Glomerular visceral epithelial cell (primary cell): ENCODE data around the gene ICAM5.
"Not testable (repeated sequence)": the region's sequence is repeated elsewhere in the genome, so short reads cannot be mapped to it uniquely, and the experiment has no call there.

Experiments used
- DNase-seq: peaks from one replicate; pipeline ENCODE4 v3.0.0-alpha.2; 2016; ENCODE audit errors: extremely low spot score

ICAM5 gene, protein sequence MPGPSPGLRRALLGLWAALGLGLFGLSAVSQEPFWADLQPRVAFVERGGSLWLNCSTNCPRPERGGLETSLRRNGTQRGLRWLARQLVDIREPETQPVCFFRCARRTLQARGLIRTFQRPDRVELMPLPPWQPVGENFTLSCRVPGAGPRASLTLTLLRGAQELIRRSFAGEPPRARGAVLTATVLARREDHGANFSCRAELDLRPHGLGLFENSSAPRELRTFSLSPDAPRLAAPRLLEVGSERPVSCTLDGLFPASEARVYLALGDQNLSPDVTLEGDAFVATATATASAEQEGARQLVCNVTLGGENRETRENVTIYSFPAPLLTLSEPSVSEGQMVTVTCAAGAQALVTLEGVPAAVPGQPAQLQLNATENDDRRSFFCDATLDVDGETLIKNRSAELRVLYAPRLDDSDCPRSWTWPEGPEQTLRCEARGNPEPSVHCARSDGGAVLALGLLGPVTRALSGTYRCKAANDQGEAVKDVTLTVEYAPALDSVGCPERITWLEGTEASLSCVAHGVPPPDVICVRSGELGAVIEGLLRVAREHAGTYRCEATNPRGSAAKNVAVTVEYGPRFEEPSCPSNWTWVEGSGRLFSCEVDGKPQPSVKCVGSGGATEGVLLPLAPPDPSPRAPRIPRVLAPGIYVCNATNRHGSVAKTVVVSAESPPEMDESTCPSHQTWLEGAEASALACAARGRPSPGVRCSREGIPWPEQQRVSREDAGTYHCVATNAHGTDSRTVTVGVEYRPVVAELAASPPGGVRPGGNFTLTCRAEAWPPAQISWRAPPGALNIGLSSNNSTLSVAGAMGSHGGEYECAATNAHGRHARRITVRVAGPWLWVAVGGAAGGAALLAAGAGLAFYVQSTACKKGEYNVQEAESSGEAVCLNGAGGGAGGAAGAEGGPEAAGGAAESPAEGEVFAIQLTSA

DNA sequence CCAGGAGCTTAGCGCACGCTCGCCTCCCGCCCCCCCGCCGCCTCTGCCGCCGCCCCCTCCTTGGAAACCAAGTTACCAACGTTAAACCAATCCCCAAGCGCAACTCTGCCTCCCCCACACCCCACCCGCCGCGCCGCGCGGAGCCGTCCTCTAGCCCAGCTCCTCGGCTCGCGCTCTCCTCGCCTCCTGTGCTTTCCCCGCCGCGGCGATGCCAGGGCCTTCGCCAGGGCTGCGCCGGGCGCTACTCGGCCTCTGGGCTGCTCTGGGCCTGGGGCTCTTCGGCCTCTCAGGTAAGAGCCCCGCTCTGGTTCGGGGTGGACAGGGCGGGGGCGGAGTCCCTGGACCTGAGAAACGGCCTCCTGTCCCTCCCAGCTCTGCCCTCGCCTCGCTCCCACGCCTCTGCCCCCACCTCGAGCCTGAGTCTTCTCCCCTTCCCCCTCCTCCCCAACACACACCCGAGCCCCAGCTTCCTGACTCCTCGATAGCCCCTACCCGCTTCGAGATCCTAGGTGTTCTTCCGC is at the start of gene ICAM5:
Gene ICAM5, plus strand, starts transcription at position 117 of the 521 bp plus-strand sequence. Its CDS starts 92 bp downstream, at position 209.
- no peak for DNase-seq

DNA sequence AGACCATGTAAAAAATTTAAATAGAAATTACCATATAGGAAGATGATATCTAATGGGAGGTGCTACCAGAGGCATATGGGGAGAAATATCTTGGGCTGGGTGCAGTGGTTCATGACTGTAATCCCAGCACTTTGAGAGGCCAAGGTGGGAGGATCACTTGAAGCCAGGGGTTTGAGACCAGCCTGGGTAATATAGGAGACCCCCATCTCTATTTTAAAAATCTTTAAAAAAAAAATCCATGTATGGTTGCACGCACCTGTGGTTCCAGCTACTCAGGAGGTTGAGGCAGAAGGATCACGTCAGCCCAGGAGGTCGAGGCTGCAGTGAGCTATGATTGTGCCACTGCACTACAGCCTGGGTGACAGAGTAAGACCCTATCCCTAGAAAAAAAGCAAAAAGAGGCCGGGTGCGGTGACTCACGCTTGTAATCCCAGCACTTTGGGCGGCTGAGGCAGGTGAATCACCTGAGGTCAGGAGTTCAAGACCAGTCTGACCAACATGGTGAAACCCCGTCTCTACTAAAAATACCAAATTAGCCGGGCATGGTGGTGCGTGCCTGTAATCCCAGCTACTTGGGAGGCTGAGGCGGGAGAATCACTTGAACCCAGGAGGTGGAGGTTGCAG is 47.8 kb upstream of the ICAM5 start:
- DNase-seq: not testable (repeated sequence)

DNA sequence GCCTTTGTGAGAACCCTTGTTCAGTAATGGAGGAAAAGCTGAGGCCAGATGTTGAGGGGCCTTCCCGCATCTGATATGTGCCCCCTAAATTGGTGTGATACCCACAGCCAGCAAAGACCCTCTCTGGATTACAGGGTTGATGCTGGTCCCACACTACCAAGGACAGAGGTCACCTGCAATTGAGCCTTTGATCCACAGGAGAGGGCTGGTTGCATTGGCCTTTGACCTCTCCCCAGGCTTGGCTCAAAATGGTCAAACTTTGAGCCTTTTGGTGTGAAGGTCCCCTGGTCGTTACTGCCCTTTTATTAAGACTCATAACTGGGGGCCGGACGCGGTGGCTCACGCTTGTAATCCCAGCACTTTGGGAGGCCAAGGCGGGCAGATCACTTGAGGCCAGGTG is 46.1 kb upstream of the ICAM5 start:
- no peak for DNase-seq

DNA sequence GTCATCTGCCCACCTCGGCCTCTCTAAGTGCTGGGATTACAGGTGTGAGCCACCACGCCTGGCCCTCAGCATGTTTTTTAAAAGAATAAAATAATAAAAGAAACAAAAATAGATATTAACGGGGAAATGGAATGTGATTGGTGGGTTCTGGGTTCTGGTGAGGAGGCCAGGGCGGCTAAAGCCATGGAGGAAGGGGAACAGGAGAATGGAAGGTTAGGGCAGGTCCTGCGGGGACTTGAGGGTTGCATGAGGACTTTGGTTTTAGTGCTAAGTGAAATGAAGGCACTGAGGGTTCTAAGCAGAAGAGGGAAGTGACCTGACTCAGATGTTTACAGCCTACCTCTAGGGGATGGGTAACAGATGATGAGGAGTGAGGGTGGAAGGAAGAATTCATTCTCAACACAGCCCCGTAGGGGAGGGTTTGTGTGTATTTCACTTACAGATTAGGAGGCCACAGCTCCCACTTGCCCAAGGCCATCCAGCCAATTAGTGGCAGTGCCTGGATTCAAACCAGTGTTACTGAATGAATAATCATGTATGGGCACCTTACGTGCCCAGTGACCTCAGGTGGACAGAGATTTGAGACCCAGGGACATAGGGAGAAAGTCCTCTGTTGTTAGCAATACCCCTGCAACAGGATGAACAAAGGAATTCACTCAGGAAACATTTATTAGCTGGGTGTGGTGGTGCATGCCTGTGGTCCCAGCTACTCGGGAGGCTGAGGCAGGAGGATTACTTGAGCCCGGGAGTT is 44.4 kb upstream of the ICAM5 start:
- no peak for DNase-seq

DNA sequence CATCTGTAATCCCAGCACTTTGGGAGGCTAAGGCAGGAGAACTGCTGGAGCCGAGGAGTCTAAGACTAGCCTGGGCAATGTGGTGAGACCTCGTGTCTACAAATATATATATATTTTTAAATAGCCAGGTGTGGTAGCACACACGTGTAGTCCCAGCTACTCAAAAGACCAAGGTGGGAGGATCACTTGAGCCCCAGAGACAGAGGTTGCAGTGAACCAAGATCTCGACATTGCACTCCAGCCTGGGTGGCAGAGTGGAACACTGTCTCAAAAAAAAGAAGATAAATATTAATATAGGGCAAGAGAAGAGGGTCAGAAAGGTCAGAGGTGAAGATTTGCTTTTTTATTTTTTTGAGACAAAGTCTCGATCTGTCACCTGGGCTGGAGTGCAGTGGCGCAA is 43.2 kb upstream of the ICAM5 start:
- DNase-seq: no peak

DNA sequence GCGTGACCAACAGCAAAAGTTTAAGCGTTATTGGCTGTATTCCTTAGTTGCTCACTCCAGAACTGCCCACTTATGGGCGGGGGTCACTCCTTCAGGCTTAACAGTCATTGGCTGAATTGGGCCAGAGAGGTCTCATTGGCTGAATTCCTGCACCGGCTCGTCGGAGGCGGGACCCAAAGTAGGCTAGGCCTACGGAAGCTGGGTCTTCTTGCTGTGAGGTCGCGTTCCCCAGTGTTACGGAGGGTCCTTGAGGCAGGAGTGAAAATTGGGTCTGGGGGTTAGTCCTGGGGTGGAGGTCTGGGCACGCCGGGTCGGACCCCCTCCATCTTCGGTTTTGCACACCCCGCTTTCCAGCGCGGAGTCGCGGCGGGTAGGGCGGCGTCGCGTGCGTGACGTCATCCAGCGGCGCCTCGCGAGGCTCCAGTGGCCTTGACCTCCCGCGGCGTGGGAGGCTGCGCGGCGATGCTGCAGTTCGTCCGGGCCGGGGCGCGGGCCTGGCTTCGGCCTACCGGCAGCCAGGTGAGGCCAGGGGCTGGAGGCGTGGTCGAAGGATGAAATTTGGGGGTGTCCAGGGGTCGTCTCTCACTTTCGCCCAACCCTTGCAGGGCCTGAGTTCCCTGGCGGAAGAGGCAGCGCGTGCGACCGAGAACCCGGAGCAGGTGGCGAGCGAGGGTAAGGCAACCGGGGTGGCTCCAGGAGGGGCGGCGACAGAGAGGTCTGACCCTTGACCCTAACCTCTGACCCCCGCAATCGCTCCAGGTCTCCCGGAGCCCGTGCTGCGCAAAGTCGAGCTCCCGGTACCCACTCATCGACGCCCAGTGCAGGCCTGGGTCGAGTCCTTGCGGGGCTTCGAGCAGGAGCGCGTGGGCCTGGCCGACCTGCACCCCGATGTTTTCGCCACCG is 37.7 kb upstream of the ICAM5 start, which contains the start of gene MRPL4:
Gene MRPL4, plus strand, starts transcription at position 423 of the 903 bp plus-strand sequence. Its CDS starts 40 bp downstream, at position 463.
- peak; percentile 98 for DNase-seq

DNA sequence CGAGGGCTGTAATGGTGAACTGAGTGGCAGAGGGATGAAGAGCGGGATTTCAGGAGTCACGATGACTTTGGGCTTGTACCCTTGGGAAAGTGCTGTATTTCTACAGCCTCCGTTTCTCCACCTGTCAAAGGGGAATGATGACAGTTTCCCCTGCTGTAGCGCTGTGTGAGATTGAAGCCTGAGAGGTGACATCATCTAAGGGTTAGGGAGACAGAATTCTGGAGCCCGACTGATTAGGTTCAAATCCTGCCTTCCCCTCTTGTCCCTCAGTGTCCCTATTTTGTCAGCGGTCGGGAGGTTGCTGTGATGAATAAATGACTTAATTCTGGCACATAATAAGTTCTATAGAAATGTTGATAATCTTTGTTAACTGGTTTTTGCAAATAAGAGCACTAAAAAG is 37.0 kb upstream of the ICAM5 start:
- DNase-seq: no peak

DNA sequence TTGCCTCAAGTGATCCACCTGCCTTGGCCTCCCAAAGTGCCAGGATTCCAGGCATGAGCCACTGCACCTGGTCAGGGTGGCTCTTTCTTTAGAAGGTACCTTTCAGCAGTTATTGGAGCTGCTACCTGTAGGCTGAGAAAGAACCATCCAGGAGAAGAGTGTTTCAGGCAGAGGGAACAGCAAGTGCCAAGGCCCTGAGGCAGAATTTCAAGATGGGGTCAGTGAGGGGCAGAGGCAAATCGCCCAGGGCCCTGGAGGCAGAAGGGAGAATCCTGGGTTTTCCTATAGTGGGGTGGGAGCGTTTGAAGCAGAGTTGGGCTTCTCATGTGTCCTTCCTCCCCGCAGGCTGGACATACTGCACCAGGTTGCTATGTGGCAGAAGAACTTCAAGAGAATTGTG is 35.5 kb upstream of the ICAM5 start:
- DNase-seq: no peak

DNA sequence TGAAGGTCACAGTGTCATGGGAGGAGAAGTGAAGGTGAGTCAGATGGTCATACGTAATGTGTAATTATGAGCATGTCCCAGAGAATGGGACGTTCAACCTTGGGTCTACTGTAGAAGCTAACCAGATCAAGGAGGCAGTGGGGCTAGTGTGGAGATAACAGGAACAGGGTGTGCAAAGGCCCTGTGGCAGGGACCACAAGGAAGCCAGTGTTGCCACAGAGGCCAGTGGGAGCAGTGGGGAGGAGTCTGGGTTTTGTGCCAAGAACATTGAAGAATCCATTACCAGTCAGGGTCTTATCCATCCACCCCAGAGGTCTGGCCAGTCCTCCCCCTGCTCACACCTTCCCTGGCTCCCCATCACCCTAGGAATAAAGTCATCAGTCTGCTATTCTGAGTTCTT is 34.4 kb upstream of the ICAM5 start:
- DNase-seq: no peak

DNA sequence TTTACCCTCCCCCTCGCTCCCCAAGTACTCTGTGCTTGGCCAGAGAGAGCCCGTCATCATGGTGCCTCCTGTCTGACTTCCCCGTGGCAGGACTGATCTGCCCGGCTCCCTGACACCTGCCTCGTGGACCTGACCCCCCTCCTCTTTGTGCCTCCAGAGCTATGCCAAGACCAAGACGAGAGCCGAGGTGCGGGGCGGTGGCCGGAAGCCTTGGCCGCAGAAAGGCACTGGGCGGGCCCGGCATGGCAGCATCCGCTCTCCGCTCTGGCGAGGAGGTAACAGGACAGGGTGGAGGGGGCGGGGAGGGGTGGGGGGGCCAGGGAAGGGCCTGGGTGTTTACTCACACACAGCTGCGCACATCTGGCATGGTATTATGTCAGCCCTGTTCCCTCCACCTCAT is 33.2 kb upstream of the ICAM5 start:
- no peak for DNase-seq

DNA sequence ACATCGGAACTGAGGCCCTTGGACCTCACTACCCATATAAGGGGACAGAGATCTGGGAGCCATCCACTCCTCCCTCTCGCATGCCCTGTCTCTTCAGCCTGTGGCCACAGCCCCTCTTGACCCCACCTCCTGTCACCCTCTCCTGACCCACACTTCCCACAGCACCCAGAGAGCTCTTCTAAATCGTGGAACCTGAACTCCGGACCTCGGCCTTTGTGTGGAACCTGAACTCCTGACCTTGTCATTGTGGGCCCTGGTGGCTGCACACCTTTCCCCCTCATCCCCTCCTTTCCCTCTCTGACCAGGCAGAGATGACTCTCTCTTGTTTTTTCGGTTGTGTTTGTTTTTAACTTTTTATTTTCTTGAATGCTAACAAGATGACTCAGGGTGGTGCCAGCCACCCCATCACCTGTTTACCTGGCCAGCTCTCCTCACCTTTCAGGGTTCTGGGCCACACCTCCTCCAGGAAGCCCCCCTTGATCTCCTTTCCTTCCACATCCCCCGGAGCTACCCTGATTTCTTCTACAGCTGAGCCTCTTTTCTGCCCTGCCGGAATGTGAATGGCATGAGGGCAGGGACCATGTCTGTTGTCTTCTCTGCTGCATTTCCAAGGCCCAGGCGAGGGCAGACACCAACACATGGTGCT is 32.7 kb upstream of the ICAM5 start:
- DNase-seq: no peak

DNA sequence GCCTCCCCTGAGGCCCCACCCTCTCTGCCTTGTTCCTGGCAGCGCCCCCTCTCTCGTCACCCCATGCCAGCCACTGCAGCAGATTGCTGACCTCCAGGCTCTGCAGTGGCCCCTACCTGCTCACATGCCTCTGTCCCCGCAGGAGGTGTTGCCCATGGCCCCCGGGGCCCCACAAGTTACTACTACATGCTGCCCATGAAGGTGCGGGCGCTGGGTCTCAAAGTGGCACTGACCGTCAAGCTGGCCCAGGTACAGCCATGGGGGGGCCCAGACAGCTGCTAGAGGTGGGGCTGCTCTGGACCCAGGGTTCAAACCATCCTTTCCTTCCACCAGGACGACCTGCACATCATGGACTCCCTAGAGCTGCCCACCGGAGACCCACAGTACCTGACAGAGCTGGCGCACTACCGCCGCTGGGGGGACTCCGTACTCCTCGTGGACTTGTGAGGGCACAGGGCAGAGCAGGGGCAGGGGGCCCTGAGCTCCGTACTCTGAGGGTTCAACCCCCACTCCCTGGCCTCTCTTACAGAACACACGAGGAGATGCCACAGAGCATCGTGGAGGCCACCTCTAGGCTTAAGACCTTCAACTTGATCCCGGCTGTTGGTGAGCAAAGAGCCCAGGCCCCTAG is 31.6 kb upstream of the ICAM5 start:
- no peak for DNase-seq

DNA sequence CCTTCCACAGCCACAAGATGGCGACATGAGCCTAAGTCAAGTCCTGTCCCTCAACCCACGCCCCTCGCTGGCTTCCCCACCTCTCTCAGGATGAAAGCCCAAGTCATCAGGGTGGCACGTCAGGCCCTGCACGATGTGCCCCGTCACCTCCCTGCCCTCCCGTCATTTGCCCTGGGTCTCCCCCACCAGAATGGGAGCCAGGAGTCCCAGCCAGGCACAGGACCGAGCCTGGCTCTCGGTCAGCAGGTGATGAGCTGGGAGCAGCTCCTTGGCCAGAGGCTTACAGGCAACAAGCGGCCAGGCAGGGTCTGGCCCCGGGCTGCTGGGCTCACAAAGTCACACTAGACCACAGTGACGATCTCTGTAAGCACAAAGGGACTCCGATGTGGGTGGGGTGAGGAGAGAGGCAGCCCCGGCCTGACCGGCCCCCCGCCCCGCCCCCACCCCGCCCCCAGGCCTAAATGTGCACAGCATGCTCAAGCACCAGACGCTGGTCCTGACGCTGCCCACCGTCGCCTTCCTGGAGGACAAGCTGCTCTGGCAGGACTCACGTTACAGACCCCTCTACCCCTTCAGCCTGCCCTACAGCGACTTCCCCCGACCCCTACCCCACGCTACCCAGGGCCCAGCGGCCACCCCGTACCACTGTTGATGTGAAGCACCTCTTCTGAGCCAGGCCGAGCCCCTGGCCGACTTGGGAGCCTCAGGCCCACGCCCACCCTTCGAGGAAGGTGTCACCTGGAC is 30.4 kb upstream of the ICAM5 start:
- peak; percentile 87 for DNase-seq

DNA sequence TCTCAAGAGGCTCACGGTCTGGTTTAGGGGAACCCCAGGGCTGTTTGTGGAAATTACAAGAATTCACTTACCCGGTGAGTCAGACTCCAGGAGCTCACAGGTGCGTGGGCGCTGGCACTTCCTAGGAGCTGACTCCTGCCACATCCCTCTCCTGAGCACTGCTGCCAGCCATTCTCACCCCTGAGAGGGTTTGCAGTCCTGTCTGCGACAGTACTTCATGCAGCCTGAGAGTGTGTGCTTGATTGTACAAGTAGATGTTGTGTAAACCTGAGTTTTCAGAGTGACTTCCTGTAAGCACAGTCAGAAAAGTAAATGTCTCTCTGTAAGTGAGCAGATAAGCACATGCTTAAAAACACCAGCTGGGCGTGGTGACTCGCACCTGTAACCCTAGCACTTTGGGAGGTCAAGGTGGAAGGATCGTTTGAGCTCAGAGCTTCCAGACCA is 29.6 kb upstream of the ICAM5 start:
- DNase-seq: peak; percentile 59

DNA sequence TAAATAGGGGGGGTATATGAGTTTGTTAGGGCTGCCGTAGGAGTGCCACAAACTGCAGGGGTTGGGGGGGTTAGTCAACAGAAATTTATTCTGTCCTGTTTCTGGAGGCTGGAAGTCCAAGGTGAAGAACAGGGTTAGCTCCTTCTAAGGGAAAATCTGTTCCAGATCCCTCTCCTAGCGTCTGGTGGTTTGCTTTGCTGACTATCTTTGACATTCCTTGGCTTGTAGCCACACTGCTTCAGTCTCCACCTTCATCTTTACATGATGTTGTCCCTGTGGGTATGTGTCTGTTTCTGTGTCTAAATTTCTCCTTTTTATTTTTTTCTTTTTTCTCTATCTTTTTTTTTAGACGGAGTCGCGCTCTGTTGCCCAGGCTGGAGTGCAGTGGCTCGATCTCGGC is 27.0 kb upstream of the ICAM5 start:
- peak; percentile 47 for DNase-seq

DNA sequence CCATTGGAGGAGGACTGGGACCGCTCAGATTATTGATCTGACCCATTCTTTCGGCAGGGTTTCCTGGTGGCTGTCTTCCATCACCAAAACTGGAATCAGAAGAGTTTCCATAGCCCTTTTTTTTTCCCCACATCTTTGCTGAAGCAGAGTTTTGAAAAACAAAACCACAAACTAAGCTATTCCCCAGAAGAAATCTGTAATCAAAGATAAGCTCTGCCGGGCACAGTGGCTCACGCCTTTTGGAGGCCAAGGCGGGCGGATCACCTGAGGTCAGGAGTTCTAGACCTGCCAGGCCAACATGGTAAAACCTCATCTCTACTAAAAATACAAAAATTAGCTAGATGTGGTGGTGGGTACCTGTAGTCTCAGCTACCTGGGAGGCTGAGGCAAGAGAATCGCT is 23.0 kb upstream of the ICAM5 start:
- no peak for DNase-seq

DNA sequence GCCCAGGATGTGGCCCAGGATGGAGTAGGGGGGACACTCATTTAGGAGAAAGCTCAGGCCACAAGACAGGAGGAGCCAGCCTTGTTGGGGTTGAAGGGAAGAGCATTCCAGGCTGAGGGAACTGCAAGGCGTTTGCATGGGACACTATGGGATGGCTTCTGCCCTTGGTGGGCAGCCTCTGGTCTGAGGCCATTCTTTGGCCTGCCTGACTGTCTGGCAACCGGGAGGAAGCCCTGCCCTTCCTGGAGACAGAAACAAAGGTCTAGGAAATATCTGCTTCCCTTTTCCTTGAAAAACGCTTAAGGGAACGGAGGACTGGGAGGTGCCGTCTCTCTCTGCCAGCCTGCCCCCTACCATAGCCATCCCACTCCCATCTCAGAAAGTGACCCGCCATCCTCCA is 21.7 kb upstream of the ICAM5 start:
- no peak for DNase-seq
